Measurements from ENCODE around the gene CCR2.
"Not testable (repeated sequence)": the region's sequence is repeated elsewhere in the genome, so short reads cannot be mapped to it uniquely, and the experiment has no call there.

The CCR2 gene

DNA sequence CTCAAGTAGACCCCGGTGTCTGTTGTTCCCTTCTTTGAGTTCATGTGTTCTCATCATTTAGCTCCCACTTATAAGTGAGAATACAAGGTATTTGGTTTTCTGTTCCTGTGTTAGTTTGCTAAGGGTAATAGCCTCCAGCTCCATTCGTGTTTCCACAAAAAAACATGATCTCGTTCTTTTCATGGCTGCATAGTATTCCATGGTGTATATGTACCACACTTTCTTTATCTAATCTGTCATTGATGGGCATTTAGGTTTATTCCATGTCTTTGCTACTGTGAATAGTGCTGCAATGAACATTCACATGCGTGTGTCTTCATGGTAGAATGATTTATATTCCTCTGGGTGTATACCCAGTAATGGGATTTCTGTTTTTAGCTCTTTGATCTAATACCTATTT lies 49.0 kb downstream of the CCR2 start:
- DNase-seq (ENCODE audit: low read depth, low spot score), result not testable (repeated sequence)

DNA sequence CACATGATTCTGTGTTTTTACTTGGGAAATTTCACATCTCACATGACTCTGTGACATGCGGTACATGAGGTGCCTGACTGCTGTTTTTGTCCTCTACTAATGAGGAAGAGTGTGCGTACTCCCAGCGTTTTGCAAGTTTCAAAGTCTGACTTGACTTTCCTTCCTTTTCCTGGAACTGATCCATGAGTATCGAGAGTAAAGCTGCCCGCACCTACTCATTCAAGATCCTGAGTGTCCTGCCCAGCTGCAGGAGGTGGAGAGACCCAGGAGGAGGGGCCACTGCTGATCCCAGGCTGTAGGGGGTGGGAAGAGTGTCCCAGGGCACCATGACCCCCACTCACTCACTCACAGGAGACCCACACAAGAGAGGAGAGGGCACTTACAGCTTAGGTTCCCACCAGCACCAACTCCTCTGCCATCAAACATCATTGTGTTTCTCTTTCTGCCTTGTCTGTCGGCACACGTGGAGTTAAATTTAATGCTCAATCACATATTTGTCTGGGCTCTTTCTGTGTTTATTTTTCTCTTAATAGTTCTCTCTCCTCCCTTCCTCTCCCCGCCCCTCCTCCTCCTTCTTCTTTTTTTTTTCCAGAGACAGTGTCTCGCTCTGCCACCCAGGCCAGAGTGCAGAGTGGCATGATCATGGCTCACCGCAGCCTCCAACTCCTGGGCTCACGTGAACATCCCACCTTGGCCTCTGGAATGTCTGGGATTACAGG lies 51.5 kb downstream of the CCR2 start:
- DNase-seq (ENCODE audit: low read depth, low spot score), result no peak

DNA sequence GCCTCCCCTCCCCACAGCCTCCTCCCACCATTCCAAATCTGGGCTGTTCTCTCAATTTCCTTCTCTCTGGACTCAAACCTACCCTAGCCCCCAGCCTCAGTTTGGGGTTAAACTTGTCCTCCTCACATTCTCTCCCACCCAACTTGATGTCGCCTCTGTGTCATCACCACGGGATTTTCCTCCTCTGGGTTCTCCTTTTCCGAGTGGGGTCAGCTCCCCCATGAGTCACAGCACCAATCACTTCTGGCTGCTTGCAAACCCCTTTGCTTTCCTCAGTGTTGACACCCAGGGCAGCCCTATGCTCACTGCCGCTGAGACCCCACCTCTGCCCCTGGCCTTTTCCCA lies 52.5 kb downstream of the CCR2 start:
- no peak for DNase-seq (ENCODE audit: low read depth, low spot score)

DNA sequence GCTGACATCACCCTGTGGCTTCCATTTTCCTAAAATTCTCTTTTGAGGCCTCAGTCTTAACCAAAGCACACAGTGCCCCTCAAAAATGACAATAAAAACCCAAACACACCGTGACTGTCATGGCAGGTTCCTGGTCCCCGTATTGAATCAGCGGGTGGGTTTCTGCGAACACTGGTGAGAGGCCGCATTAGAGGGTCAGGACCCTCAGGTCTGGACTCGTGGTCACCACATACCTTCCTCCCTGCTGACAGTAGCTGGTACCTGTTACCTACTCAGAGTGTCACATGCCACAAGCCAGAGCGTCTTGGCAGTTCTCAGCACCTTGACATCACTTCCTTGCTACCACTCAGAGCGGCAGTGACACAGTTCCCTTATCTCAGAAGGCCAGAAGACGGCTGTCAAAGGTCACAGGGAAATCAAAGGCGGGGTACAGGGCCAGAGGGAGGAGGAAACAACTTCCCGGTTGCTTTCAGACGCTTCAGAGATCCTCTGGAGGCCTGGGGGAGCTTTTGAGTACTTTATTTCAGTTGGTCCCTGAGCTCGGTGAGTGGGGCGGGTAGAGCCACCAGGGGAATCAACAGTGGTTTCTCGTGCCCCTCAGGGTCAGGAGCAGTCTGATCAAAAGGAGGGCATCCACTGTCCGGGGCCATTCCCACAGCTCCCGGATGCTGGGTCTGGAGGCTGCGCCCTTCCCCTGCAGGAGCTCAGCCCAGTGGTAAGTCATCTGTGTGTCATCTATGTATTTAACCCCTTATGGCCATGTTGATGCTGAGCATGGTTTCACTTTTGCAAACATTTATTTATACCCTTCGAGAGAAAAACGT lies 53.1 kb downstream of the CCR2 start, which contains the start of the genes CCR5AS and CCRL2:
Gene CCR5AS (minus strand): TSS at position 279 of the 824 bp plus-strand sequence.
Gene CCRL2 (plus strand): TSS at position 472 of the 824 bp plus-strand sequence. CDS start 821 bp downstream, outside the sequence.
- DNase-seq (ENCODE audit: low read depth, low spot score), result peak; percentile 11

DNA sequence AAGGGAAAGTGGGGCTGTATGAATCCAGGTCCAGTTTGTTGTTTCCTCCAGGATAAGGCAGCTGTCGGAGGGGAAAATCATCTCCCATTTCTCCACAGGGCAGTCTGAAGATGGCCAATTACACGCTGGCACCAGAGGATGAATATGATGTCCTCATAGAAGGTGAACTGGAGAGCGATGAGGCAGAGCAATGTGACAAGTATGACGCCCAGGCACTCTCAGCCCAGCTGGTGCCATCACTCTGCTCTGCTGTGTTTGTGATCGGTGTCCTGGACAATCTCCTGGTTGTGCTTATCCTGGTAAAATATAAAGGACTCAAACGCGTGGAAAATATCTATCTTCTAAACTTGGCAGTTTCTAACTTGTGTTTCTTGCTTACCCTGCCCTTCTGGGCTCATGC lies 54.1 kb downstream of the CCR2 start:
- DNase-seq (ENCODE audit: low read depth, low spot score), result no peak

DNA sequence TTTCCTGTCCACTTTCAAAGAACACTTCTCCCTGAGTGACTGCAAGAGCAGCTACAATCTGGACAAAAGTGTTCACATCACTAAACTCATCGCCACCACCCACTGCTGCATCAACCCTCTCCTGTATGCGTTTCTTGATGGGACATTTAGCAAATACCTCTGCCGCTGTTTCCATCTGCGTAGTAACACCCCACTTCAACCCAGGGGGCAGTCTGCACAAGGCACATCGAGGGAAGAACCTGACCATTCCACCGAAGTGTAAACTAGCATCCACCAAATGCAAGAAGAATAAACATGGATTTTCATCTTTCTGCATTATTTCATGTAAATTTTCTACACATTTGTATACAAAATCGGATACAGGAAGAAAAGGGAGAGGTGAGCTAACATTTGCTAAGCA lies 54.9 kb downstream of the CCR2 start:
- DNase-seq (ENCODE audit: low read depth, low spot score), result no peak

DNA sequence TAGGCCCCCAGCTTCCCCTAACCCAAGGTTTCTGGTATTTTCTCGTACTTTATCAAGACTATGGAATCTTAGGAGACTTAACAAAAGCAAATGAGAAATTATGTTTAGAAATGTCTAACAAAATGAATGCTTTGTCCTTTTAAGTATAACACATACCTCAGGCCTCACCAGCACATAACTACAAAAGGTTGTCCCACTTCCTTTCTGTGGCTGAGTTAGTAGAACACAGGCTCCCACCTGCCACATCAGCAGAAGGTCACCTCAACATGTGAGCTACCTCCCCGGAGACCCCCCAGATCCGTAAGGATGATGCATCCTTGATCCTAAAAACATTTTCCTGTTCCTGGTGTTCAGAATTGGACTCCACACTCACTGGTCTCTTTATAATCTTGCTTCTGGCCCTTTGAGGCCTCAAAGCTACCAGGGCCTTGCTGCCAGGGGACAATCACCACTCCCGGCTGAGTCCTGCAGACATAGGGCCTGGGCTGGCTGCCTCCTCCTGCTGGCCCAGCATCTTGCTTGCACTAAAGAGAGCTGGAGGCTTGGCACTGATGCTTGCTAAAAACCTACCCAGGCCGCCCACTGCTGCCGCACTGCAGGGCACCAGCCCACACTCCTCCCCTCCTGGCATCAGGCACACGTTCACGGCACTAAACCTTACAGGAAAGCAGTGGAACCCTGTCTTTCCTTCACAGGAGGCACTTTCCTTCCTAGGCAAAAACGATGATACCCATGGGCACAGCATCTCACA lies 56.0 kb downstream of the CCR2 start:
- no peak for DNase-seq (ENCODE audit: low read depth, low spot score)
